SK-N-SH treated with all-trans-retinoic acid at 6 μM for 48 hours (cell line): ENCODE measurements around the gene KLK10.

Source experiments
- ARNTL ChIP-seq: fragments of 450-650 bp; formaldehyde crosslinking; IDR thresholded peaks from 2 replicates; pipeline ENCODE4 v1.5.0; 2020; ENCODE audit warnings: low read depth, mild to moderate bottlenecking, moderate library complexity, borderline replicate concordance
- BACH2 ChIP-seq: fragments of 250-450 bp; sonication (Bioruptor Pico); IDR thresholded peaks from 2 replicates; pipeline ENCODE4 v1.9.0; 2021; ENCODE audit warnings: mild to moderate bottlenecking, borderline replicate concordance
- GLIS3 ChIP-seq: fragments of 250-450 bp; sonication (Bioruptor Pico); IDR thresholded peaks from 2 replicates; pipeline ENCODE4 v1.5.0; 2020; ENCODE audit warnings: mild to moderate bottlenecking, moderate library complexity
- OSR1 ChIP-seq: fragments of 250-450 bp; sonication (Bioruptor Pico); IDR thresholded peaks from 2 replicates; pipeline ENCODE4 v1.8.0; 2022; ENCODE audit warnings: moderate library complexity, mild to moderate bottlenecking, inconsistent platforms
- PPARA ChIP-seq: fragments of 250-450 bp; sonication (Bioruptor Pico); IDR thresholded peaks from 2 replicates; pipeline ENCODE4 v1.5.0; 2020; ENCODE audit warnings: mild to moderate bottlenecking, borderline replicate concordance
- RARB ChIP-seq: fragments of 250-450 bp; sonication (Bioruptor Pico); IDR thresholded peaks from 2 replicates; pipeline ENCODE4 v1.8.0; 2021; ENCODE audit warnings: mild to moderate bottlenecking, moderate library complexity
- SNAI2 ChIP-seq: fragments of 250-450 bp; sonication (Bioruptor Pico); IDR thresholded peaks from 2 replicates; pipeline ENCODE4 v1.5.0; 2020; ENCODE audit warnings: mild to moderate bottlenecking, moderate library complexity
- ZFP3 ChIP-seq: fragments of 250-450 bp; sonication (Bioruptor Pico); IDR thresholded peaks from 2 replicates; pipeline ENCODE4 v1.5.0; 2020; ENCODE audit warnings: mild to moderate bottlenecking, moderate library complexity
- ZFP30 ChIP-seq: fragments of 450-650 bp; formaldehyde crosslinking; IDR thresholded peaks from 2 replicates; pipeline ENCODE4 v1.5.0; 2022; ENCODE audit warnings: mild to moderate bottlenecking, moderate library complexity
- TF ChIP-seq, protein P1 (sequence below): fragments of 250-450 bp; sonication (Bioruptor Pico); IDR thresholded peaks from 2 replicates; pipeline ENCODE4 v1.5.1; 2020; ENCODE audit warnings: low read depth, mild to moderate bottlenecking, moderate library complexity
- TF ChIP-seq, protein P2 (sequence below): fragments of 250-450 bp; sonication (Bioruptor Pico); IDR thresholded peaks from 2 replicates; pipeline ENCODE4 v1.8.0; 2020; ENCODE audit warnings: mild to moderate bottlenecking, moderate library complexity, borderline replicate concordance
- TF ChIP-seq, protein P3 (sequence below): fragments of 250-450 bp; sonication (Bioruptor Pico); IDR thresholded peaks from 2 replicates; pipeline ENCODE4 v1.5.0; 2020; ENCODE audit warnings: mild to moderate bottlenecking, moderate library complexity

DNA sequence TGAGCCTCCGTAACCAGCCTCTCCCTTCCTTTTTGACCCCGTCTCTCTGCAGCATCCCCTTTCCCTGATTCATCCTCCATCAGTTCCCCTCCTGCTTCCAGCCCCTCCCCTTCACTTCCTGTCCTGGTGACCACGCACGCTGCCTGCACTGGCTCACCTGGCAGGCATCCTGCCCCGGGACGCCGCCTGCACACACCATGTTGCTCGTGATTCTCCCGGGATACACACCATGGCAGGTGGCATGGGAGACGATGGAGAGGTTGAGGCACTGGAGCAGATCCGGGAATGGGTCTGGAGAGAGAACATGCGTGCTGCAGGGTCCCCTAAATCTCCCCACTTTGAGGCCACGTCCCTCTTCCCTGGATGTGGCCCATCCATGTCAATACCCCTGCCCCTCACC is 11.1 kb upstream of the KLK10 start:
- no peak for TF ChIP-seq PPARA (CRISPR knock-in tag)
- TF ChIP-seq, protein P1, sequence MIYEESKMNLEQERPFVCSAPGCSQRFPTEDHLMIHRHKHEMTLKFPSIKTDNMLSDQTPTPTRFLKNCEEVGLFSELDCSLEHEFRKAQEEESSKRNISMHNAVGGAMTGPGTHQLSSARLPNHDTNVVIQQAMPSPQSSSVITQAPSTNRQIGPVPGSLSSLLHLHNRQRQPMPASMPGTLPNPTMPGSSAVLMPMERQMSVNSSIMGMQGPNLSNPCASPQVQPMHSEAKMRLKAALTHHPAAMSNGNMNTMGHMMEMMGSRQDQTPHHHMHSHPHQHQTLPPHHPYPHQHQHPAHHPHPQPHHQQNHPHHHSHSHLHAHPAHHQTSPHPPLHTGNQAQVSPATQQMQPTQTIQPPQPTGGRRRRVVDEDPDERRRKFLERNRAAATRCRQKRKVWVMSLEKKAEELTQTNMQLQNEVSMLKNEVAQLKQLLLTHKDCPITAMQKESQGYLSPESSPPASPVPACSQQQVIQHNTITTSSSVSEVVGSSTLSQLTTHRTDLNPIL (CRISPR knock-in tag): no peak
- TF ChIP-seq SNAI2: no peak
- TF ChIP-seq ARNTL (CRISPR knock-in tag): no peak
- TF ChIP-seq, protein P2, sequence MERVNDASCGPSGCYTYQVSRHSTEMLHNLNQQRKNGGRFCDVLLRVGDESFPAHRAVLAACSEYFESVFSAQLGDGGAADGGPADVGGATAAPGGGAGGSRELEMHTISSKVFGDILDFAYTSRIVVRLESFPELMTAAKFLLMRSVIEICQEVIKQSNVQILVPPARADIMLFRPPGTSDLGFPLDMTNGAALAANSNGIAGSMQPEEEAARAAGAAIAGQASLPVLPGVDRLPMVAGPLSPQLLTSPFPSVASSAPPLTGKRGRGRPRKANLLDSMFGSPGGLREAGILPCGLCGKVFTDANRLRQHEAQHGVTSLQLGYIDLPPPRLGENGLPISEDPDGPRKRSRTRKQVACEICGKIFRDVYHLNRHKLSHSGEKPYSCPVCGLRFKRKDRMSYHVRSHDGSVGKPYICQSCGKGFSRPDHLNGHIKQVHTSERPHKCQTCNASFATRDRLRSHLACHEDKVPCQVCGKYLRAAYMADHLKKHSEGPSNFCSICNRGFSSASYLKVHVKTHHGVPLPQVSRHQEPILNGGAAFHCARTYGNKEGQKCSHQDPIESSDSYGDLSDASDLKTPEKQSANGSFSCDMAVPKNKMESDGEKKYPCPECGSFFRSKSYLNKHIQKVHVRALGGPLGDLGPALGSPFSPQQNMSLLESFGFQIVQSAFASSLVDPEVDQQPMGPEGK (CRISPR knock-in tag): no peak
- no peak for TF ChIP-seq GLIS3 (CRISPR knock-in tag)
- no peak for TF ChIP-seq BACH2 (CRISPR knock-in tag)
- no peak for TF ChIP-seq ZFP30
- TF ChIP-seq RARB: no peak
- no peak for TF ChIP-seq ZFP3 (CRISPR knock-in tag)
- TF ChIP-seq, protein P3, sequence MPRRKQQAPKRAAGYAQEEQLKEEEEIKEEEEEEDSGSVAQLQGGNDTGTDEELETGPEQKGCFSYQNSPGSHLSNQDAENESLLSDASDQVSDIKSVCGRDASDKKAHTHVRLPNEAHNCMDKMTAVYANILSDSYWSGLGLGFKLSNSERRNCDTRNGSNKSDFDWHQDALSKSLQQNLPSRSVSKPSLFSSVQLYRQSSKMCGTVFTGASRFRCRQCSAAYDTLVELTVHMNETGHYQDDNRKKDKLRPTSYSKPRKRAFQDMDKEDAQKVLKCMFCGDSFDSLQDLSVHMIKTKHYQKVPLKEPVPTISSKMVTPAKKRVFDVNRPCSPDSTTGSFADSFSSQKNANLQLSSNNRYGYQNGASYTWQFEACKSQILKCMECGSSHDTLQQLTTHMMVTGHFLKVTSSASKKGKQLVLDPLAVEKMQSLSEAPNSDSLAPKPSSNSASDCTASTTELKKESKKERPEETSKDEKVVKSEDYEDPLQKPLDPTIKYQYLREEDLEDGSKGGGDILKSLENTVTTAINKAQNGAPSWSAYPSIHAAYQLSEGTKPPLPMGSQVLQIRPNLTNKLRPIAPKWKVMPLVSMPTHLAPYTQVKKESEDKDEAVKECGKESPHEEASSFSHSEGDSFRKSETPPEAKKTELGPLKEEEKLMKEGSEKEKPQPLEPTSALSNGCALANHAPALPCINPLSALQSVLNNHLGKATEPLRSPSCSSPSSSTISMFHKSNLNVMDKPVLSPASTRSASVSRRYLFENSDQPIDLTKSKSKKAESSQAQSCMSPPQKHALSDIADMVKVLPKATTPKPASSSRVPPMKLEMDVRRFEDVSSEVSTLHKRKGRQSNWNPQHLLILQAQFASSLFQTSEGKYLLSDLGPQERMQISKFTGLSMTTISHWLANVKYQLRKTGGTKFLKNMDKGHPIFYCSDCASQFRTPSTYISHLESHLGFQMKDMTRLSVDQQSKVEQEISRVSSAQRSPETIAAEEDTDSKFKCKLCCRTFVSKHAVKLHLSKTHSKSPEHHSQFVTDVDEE (CRISPR knock-in tag): no peak
- TF ChIP-seq OSR1 (CRISPR knock-in tag): no peak
